ENCODE data around the gene SPATA12.

Gene SPATA12

DNA sequence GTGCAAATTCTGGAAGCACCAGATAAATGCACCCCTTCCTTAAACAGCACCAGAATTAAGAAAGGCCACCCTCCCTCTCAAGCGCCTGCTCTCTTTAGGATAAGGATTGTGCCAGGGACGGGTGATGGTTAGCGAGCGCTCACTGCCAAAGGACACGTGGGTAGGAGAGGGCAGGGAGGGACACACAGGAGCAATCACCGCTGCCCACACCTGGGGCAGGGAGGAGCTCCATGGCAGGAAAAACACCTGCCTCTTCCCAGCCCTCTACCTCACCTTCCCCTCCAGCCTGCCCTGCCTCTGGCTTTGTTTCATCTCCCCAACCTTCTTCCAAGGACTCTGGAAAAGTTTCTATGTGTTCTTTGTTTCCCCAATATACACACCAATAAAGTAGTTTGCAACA lies 7.3 kb upstream of the SPATA12 start:
- DNase-seq (ENCODE audit: low spot score) = no peak

DNA sequence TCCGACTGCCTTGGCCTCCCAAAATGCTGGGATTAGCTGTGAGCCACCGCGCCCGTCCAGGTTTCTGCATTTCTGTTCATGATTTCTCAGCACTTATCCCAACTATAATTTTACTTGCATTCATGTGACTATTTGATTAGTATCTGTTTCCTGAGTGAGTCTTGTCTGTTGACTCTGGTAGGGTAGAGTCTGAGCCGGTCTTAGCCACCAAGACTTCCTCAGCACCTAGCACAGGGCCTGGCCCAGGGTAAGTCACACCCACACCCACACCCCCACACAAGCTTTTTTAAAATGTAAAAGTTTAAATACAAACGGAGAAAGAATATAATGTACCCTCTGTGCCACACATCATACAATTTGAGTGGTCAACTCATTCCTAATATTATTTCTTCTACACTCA lies 3.1 kb upstream of the SPATA12 start:
- no peak for DNase-seq (ENCODE audit: low spot score)

DNA sequence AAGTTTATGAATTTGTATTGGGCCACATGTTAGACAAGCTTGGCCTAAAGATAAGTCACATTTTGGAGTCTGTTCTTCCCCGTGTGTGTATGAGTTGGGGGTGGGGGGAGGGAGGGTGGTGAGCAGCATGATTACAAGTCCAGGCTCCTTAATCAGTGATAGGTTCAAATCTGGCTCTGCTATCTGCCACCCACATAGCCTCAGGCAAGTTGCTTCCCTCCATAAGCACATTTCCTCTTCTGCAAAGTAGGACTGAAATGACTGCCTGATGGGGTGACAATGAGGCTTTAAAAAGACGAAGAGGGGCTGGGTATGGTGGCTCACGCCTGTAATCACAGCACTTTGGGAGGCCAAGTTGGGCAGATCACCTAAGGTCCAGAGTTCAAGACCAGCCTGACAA lies 1.1 kb upstream of the SPATA12 start:
- DNase-seq (ENCODE audit: low spot score) = no peak

DNA sequence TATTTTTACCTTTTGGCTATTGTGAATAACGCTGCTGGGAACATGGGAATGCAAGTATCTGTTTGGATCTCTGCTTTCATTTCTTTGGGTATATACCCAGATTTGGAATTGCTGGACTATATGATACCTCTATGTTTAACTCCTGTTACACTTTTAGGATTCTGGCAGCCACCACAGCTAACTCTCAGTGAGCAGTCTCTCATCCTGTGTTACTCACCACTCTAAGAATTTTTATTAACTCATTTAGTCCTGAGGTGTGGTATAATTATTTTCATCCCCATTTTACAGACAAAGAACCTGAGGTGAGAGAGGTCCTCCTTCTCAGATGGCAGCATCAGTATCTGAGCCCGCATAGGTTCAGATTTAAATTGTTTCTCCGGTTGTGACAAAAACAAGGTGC lies 1.1 kb downstream of the SPATA12 start:
- peak; percentile 57 for DNase-seq (ENCODE audit: low spot score)

DNA sequence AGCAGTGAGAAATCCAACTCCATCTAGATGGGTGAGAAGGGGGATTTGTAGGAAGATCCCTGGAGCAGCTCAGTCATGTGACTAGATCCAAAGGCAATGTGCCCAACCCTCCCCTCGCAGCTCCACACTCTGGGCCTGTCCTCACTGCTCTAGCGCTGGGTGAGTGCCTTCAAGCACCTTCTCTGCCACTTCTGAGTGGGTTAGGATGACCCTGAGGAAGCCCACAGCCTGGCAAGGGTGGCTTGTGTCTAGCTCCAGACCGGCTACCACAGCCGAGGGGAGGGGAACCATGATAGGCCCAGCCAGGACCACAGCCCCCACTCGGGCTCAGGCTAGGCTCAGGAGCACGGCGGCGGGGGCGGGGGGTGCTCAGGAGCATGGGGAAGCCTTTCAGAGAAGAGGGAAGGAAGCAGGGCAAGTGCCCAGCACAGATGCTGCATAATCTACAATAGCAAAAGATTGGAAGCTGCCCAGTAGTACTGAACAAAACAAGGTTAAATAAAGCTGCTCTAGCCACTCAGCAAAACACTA lies 1.7 kb downstream of the SPATA12 start:
- DNase-seq (ENCODE audit: low spot score) = no peak

DNA sequence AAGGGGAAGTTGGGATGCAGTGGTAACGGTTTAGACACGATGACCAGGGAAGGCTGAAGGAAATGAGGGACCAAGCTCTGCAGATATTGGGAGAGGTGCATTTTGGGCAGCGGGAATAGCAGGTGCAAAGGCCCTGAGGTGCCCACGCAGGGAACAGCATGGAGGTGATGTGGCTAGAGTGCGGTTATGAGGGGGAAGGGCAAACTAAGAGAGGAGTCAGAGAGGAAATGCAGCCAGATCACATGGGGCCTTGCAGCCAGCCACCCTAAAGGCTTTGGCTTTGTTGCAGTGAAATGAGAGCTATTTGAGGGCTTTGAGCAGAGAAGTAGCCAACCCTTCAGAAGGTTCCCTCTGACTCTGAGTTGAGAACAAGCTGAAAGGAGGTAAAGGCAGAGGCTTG lies 2.6 kb downstream of the SPATA12 start:
- DNase-seq (ENCODE audit: low spot score) = no peak

DNA sequence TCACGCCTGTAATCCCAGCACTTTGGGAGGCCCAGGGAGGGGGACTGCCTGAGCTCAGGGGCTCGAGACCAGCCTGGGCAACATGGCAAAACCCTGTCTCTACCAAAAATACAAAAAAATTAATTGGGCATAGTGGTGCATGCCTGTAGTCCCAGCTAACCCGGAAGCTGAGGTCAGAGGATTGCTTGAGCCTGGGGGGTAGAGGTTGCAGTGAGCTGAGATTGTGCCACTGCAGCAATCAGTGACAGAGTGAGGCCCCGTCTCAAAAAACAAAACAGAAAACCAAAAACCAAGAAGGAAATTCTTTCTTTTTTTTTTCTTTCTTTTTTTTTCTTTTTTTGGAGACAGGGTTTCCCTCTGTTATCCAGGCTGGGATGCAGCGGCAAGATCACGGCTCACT lies 3.5 kb downstream of the SPATA12 start:
- DNase-seq (ENCODE audit: low spot score) = no peak

DNA sequence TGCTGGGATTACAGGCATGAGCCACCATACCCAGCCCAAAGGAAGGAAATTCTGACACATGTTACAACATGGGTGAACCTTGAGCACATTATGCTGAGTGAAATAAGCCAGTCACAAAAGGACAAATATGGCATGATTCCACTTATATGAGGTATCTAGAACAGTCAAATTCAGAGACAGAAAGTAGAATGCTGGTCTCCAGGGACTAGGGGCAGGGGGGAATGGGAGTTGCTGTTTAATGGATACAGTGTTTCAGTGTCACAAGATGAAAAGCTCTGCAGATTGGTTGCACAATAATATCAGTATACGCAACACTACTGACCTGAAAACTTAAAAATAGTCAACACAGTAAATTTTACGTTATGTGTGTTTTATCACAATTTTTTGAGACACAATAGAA lies 4.1 kb downstream of the SPATA12 start:
- no peak for DNase-seq (ENCODE audit: low spot score)

DNA sequence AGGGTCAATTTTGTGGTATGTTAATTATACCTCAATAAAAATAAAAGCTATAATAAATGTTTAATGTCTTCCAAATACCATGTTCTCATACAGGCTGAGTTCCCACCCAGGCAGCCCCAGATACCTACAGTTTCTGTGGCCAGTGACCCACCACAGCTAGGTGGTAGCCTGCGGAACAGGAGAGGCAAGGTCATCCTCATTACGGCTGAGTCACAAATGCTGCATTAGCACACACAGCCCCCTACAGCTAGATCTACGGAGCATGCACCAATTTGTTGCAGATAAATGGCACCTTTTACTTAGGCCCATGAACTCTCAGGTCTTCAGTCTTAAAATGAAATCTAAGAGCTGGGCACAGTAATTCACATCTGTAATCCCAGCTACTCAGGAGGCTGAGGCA lies 5.1 kb downstream of the SPATA12 start:
- DNase-seq (ENCODE audit: low spot score) = peak; percentile 80

DNA sequence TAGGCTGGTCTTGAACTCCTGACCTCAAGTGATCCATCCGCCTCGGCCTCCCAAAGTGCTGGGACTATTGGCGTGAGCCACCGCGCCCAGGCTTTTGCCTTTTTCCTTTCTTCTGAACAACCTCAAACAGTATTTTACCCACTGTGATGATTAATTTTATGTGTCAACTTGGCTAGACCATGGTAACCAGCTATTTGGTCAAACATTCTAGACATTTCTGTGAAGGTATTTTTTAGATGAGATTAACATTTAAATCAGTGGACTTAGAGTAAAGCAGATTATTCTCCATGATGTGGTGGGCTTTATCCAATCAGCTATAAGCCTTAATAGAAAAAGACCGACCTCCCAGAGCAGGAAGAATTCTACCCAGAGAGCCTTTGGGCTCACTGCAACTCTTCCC lies 6.0 kb downstream of the SPATA12 start:
- peak; percentile 36 for DNase-seq (ENCODE audit: low spot score)

DNA sequence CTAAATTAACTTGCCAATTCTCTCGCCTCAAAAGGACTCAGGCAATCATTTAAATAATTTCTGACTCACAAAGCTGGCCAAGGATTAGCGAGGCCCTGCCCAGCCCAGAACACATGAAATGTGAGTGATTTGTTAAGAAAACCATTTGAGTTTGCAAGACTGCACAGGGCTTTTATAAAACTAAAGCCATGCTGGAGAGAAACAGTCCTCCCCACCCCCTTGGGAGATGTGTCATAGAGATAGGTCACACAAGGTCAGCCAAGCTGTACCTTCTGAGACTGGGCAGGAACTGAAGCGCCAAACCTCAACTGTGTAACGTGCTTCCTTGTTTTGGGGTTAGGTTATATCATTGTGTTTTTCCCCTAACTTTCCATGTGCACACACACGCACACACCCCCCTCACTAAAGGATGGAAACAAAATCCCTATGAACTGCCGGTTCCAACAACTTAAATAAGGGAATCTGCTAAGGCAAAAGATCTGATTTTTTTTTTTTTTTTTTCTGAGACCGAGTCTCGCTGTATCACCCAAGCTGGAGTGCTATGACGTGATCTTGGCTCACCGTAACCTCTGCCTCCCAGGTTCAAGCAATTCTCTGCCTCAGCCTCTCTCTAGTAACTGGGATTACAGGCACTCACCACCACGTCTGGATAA lies 8.1 kb downstream of the SPATA12 start:
- DNase-seq (ENCODE audit: low spot score) = peak; percentile 99

DNA sequence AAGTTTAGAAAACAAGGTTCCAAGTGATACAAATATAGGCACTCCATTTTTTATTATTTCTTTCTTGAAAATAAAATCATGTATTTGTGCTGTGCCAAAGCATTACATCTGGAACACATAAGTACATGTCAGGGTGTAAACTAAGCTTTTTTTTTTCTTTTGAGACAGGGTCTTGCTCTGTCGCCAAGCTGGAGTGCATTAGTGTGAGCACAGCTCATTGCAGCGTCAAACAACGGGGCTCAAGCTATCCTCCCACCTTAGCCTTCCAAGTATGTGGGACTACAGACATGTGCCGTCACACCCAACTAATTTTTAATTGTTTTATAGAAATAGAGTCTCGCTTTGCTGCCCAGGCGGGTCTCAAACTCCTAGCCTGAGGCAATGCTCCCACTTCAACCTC lies 9.0 kb downstream of the SPATA12 start:
- no peak for DNase-seq (ENCODE audit: low spot score)

DNA sequence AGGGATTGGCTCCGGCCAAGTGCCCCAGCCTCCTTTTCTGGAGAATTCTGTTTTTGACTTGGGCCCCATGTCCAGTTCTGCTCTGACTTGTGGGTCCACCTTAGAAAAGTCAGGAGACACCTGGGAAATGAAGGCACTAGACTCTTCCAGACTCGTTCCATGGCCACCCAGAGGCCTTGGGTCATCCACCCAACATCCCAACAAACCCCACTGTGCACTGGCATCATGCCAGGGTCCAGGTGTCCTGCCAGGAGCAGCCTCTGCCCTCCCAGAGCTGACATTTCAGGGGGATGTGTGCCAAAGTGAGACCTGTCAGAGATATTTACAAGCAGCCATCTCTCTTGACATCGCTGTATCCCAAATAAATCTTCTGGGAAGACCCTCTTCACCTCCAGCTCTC lies 13.2 kb downstream of the SPATA12 start:
- no peak for DNase-seq (ENCODE audit: low spot score)

DNA sequence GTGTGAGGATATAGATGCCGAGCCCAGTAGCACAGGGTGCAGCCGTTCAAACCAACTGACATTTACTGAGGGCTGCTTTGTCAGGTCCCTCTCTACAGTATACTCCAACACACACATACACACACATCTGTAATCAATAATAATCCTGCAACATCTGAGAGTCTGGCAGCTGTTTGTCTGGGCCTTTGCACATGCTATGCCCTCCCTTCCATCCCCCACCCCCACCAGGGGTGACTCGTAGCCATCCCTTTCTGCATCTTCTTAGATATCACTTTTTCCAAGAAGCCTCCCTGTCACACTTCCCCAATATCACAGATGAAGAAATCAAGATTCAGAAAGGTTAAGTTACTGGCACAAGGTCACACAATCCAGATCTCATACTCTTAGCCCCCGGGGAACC lies 13.7 kb downstream of the SPATA12 start:
- DNase-seq (ENCODE audit: low spot score) = no peak

DNA sequence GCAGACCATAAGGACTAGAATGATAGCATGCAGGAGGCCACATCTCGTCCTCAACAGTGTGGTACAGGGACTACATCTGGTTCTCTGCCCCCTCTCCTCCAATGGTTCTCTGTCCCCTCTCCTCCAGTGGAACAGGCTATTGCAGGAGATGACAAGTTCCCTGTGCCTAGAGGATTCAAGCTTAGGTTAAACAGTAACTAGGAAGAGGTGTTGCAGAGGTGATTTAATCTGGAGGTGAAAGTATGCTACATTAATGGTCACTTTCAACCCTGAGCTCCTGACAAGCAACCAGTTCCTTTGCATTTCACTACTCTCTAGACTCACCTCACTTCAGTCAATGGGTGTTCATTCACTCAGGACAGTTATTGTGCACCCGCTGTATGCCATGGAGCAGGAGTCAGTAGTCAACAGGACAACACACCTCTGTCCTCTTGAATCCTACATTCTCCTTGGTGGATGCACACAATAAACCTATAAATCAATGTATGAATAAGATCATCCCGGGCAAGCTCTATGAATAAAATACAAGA lies 16.0 kb downstream of the SPATA12 start:
- DNase-seq (ENCODE audit: low spot score) = peak; percentile 49

DNA sequence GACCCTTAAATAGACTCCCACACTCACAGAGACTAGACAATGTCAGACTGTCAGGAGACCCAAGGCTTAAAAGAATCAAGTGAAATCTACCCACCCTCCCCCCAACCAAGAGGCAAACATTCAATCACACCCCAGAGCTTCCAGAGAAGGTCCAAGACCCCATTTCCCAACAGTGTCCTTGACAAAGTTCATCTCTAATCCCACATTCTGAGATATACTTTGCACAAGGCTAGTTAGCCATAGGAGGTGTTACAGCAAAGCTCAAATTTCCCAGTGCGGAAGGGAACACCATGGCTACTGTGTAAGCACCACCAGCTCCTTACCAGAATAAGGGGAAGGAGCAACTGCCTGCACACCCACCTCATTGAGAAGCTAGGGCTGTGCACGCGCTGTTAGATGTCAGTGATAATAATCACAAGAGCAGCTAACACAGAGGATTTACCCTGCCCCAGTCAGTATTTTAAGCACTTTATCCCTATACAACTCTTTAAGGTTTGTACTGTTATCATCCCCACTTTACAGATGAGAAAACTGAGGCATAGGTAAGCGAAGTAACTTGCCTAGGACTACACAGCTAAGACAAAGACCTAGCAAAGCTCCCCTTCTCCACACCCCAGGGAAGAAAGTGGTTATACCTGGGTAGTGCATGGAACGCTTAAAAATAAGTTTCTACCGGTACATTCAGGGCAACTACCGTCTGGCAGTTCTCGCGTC lies 17.3 kb downstream of the SPATA12 start:
- DNase-seq (ENCODE audit: low spot score) = no peak

DNA sequence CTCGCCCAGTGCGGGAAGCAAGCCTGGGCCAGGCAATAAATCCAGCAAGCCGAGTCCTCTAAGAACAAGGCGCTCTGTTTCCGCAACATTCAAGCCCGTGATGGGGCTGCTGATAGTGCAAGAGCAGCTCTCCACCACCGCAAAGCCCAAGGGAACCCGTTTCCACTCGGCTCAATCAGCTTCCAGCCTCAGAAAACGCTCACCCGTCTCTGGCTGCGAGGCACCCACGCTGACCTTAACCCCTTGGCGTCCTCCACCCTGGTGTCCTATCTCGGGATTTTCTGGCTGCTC lies 17.8 kb downstream of the SPATA12 start:
- peak; percentile 61 for DNase-seq (ENCODE audit: low spot score)

DNA sequence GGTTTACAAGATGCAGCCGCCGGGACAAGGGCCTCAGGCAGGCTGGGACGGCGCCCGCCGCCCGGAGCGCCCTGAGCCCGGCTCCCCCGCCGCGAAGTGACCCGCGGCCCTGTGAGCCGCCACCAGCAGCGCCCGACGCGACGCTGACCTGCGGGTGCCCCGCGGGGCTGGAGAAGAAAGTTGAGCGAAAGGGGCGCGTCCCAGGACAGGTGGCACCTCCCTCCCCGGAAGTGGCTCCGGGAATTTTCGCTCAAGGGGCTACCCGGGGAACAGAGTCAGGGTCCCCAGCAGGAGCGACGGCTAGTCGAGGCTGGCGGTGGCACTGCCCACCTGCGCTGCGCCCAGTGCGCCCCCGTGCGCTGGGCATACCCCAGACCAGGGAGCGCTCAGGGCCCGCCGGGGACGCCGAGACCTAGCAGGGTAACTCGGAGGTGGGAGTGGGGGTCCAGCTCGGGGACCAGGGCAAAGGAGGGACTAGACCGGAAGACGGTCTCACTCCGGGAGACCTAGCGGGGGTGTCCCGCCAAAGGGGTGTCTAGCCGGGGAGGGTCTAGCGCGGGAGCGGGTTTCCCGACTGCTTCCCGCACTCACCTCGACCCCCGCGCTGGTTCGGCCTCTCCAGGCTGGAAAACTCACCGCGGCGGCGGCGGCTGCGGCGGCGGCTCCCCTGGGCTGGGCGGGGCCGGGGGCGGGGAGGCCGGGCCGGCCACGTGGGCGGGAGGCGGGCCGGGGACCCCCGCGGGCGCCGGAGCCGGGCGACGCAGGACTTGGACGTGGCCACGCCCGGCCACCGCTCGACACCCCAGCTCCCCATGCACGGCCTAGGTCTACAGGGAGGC lies 18.4 kb downstream of the SPATA12 start:
- peak; percentile 61 for DNase-seq (ENCODE audit: low spot score)

DNA sequence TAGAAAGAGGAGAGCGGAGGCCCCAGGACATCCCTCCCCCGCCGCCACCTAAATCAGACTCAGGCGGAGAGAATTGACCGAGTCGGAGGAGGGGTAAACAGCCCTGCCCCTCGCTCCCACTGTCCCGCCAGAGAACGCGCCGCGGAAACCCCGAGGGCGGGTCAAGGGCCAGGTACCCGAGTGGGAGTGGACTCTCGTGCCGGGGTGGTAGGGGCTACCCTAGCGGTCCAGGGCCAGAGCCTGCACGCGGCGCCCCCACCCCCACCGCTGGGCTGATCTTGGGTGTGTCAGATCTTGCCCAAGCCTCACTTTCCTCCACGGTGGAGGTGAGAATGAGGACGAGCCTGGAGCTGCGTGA lies 19.0 kb downstream of the SPATA12 start:
- DNase-seq (ENCODE audit: low spot score) = no peak

DNA sequence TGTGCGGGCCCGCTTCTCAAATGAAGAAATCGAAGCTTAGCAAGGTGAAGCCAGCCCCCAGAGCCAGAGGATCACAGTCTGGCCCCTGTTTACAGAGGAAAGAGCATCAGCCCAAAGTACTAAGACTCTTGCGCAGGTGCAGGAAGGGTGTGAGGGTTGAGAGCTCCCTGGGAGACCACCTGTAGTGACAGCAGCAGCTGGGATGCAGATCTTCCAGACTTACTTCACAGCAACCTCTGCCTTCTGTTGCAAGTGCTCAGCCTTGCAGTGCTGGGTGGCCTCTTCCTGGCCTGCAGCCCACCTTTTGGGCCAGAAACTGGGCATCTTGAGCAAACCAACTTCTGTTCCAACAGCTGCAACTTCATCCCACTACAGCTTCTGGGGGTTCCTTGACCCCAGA lies 19.7 kb downstream of the SPATA12 start:
- no peak for DNase-seq (ENCODE audit: low spot score)

DNA sequence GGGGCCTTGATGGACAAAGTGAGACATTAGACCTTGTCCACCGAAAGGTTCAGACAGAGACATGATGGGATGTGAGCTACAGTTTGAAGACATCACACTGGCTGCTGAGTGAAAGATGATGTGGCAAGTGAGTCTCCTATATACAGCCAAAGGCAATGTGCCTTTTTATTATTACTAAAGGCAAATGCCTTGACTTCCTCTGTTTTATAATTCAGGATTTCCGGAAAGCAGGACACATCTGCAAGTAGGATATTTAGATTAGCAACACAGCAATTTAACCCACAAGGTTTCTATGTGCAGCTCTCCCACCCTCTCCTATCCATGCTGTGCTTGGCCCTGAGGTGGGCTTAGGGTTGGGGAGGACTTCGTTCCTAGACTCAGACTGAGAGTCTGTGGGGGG lies 20.7 kb downstream of the SPATA12 start:
- DNase-seq (ENCODE audit: low spot score) = no peak

DNA sequence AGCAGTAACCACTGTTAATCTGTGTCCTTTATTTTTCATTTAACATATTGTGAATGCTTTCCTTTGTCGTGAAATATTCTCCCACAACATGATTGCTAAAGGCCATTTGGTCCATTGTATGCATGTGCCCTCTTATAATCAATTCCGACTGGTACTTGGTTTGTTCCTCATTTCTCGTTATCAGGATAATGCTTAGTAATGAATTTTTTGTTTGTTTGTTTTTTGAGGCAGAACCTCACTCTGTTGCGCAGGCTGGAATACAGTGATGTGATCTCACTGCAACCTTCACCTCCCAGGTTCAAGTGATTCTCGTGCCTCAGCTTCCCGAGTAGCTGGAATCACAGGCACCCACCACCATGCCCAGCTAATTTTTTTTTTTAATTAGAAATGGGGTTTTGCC lies 22.0 kb downstream of the SPATA12 start:
- DNase-seq (ENCODE audit: low spot score) = no peak

All from kidney tubule cell (primary cell).